Transverse colon (tissue), 4 donors: ENCODE measurements around the gene MSH5. TPM values are rescaled to one million over a fixed set of nuclear protein-coding genes. Genes with fewer than 3 reads are reported as not detected.

ENCODE experiments used
- DNase-seq: peaks from one replicate; pipeline ENCODE4 v3.0.0-alpha.2; 2019
- H3K27ac ChIP-seq, 4 donors: fragments of 200-600 bp; sonication (generic); 2 replicates each; pipeline ENCODE4 v1.5.1; 2016 to 2018; ENCODE audit warnings: inconsistent platforms in 4 of 4
- H3K27me3 ChIP-seq: fragments of 200-600 bp; sonication (generic); 2 replicates; pipeline ENCODE4 v1.5.1; 2017; ENCODE audit warnings: inconsistent platforms
- H3K36me3 ChIP-seq, 4 donors: fragments of 200-600 bp; sonication (generic); 2 replicates each; pipeline ENCODE4 v1.5.1; 2017 to 2019; ENCODE audit warnings: inconsistent platforms in 4 of 4
- H3K4me1 ChIP-seq, 4 donors: fragments of 200-600 bp; sonication (generic); 2 replicates each; pipeline ENCODE4 v1.5.1; 2017 to 2020; ENCODE audit warnings: inconsistent platforms in 4 of 4
- H3K4me3 ChIP-seq, 4 donors: fragments of 200-600 bp; sonication (generic); 1 replicate in 1 of 4; 2 replicates in 3 of 4; pipeline versions ENCODE4 v1.5.1 to v1.6.1; 2017 to 2019; ENCODE audit warnings: inconsistent platforms in 4 of 4
- H3K9me3 ChIP-seq, 2 donors: fragments of 200-600 bp; sonication (generic); 2 replicates each; pipeline ENCODE4 v1.5.1; 2017 to 2019; ENCODE audit warnings: inconsistent platforms in 2 of 2
- CTCF ChIP-seq, 5 experiments: fragments of 200-600 bp in 3 of 5; fragments of 450-650 bp in 2 of 5; sonication (generic) in 3 of 5; IDR thresholded peaks; 1 replicate in 2 of 5; 2 replicates in 3 of 5; pipeline ENCODE4 v1.5.1; 2016 to 2017; ENCODE audit warnings: antibody characterized with exemption in 5 of 5, inconsistent platforms in 3 of 5, mild to moderate bottlenecking in 2 of 5, moderate library complexity in 1 of 5
- EP300 ChIP-seq: sonication (generic); formaldehyde crosslinking; IDR thresholded peaks from one replicate; pipeline ENCODE4 v1.6.1; 2017; ENCODE audit warnings: antibody characterized with exemption, low read depth
- POLR2A ChIP-seq: fragments of 450-650 bp; IDR thresholded peaks from one replicate; pipeline ENCODE4 v1.6.1; 2016; ENCODE audit warnings: antibody characterized with exemption, mild to moderate bottlenecking, moderate library complexity
- POLR2AphosphoS5 ChIP-seq, 3 donors: sonication (generic); formaldehyde crosslinking; IDR thresholded peaks; one replicate each; pipeline ENCODE4 v1.6.1; 2016; ENCODE audit warnings: antibody characterized with exemption in 3 of 3
- WGBS, 2 donors: methylation state at CpG; one replicate each; pipeline ENCODE4 v1.1.5; 2018; ENCODE audit warnings: low coverage in 1 of 2; 5-methylcytosine and 5-hydroxymethylcytosine counted together
- in situ Hi-C, 4 donors: fragments of 200-750 bp; cut with MboI; loops; one replicate each; pipeline versions ENCODE4 v1.15.0 to v1.15.1; 2017; ENCODE audit warnings: low sequenced_read_pairs in 3 of 4, low pct_ligation_motif_present in 1 of 4, low pct_unique_long_range_greater_than_20kb in 1 of 4
- intact Hi-C: fragments of 100-400 bp; cut with DNase I; formaldehyde crosslinking; loops from one replicate; pipeline ENCODE4 v1.15.1; 2023; ENCODE audit warnings: low total_unique reads
- total RNA-seq, 4 donors: library from RNA; depleted of rRNA; stranded (reverse); fragments of >200 nt; gene quantifications; one replicate each; pipeline ENCODE4 v1.1.0, GENCODE V29; 2016

Gene MSH5
- total RNA-seq, 4 donors from 2014 or later, result 16.5 to 159 (median 43.9) TPM

GRCh38 chr6:31719001-31719400, 20.8 kb upstream of the MSH5 start:
- Histone ChIP-seq H3K4me3 (no peak overlapping the region), H3K36me3 (no peaks in the 10 kb centered on the region), H3K9me3 (no peaks in the 10 kb centered on the region), H3K27me3 (no peaks in the 10 kb centered on the region), H3K27ac (peak overlapping the region; percentile 52 to 66 (median 60)), H3K4me1 (peaks cover 0 to 30% (median 21%) of the 10 kb centered on the region in 4 donors)
- WGBS, 2 donors, result 62 to 87% methylated on average over 3 to 6 of the region's 6 CpGs
- in situ Hi-C loops (no loop called here), intact Hi-C loops (no loop called here)
- DNase-seq, result no peak
- no peak for TF ChIP-seq CTCF (IDR thresholded peaks at IDR 0.05)
- TF ChIP-seq EP300, result no peak
- TF ChIP-seq POLR2AphosphoS5 (IDR thresholded peaks at IDR 0.05), result no peak
- TF ChIP-seq POLR2A, result no peak

GRCh38 chr6:31720196-31720770, 19.5 kb upstream of the MSH5 start:
- Histone ChIP-seq H3K27me3 (no peaks in the 10 kb centered on the region), H3K9me3 (no peaks in the 10 kb centered on the region), H3K4me3 (no peak overlapping the region), H3K36me3 (no peaks in the 10 kb centered on the region), H3K4me1 (peaks cover 0 to 18% (median 17%) of the 10 kb centered on the region in 4 donors), H3K27ac (no peak overlapping the region)
- no peak for DNase-seq
- intact Hi-C loops, result loop anchor here (1.0 kb wide), 1 partner anchor 30 kb away; no protein-coding TSS in a partner anchor
- in situ Hi-C loops, result no loop called here
- TF ChIP-seq CTCF (IDR thresholded peaks at IDR 0.05) (no peak), POLR2AphosphoS5 (IDR thresholded peaks at IDR 0.05) (no peak), EP300 (no peak), POLR2A (no peak)
- WGBS, 2 donors, result 60 to 80% methylated on average over 5 of the region's 5 CpGs

- Histone ChIP-seq H3K27me3 (no peaks in the 10 kb centered on the region), H3K4me3 (no peak within 1 kb of the TSS), H3K4me1 (peaks cover 0 to 24% (median 19%) of the 10 kb centered on the region in 4 donors), H3K27ac (no peak within 1 kb of the TSS), H3K36me3 (no peaks in the 10 kb centered on the region), H3K9me3 (no peaks in the 10 kb centered on the region)
- WGBS, 2 donors, result 78 to 82% methylated on average over 2 to 4 of the region's 4 CpGs
- in situ Hi-C loops (no loop called here), intact Hi-C loops (no loop called here)
- no peak for TF ChIP-seq EP300
- TF ChIP-seq POLR2A, result no peak
- TF ChIP-seq CTCF (IDR thresholded peaks at IDR 0.05), result no peak
- TF ChIP-seq POLR2AphosphoS5 (IDR thresholded peaks at IDR 0.05), result no peak
- no peak for DNase-seq
These were observed 18.3 kb upstream of the MSH5 start, which contains the start of gene LY6G6C for GRCh38 chr6:31721351-31722020. Gene LY6G6C, minus strand, starts transcription at chr6:31721746. Its CDS starts 67 bp downstream, at chr6:31721679.

GRCh38 chr6:31722173-31722572, 17.6 kb upstream of the MSH5 start:
- DNase-seq, result no peak
- intact Hi-C loops (no loop called here), in situ Hi-C loops (no loop called here)
- no peak overlapping the region for H3K27ac ChIP-seq
- H3K27me3 ChIP-seq, result no peaks in the 10 kb centered on the region
- H3K36me3 ChIP-seq, result no peaks in the 10 kb centered on the region
- no peak overlapping the region for H3K4me3 ChIP-seq
- TF ChIP-seq POLR2A, result no peak
- no peak for TF ChIP-seq EP300
- TF ChIP-seq CTCF (IDR thresholded peaks at IDR 0.05), result no peak
- no peak for TF ChIP-seq POLR2AphosphoS5 (IDR thresholded peaks at IDR 0.05)
- H3K4me1 ChIP-seq, result peaks cover 2 to 31% (median 24%) of the 10 kb centered on the region in 4 donors
- H3K9me3 ChIP-seq, result no peaks in the 10 kb centered on the region
- 60 to 66% methylated on average over 1 to 3 of the region's 3 CpGs for WGBS, 2 donors
